Upper lobe of left lung (tissue), 6 donors: ENCODE results near the gene FAM8A1. TPM values are rescaled to one million over a fixed set of nuclear protein-coding genes. Genes with fewer than 3 reads are reported as not detected.

Experiments used
- ATAC-seq, 2 donors: fragments of 200-7000 bp; cut with Tn5 transposase; one replicate each; pipeline ENCODE4 v1.9.1; 2022; ENCODE audit warnings: mild to moderate bottlenecking in 2 of 2, moderate library complexity in 2 of 2; ENCODE audit not compliant: low FRiP score in 2 of 2
- DNase-seq, 2 donors: peaks; one replicate each; pipeline ENCODE4 v3.0.0-alpha.2; 2019 to 2020
- H3K27ac ChIP-seq, 4 donors: fragments of 200-600 bp; sonication (generic); one replicate each; pipeline ENCODE4 v1.5.1; 2016 to 2019
- H3K27me3 ChIP-seq, 4 donors: fragments of 200-600 bp; sonication (generic); one replicate each; pipeline ENCODE4 v1.5.1; 2017 to 2019
- H3K36me3 ChIP-seq, 4 donors: fragments of 200-600 bp; sonication (generic); one replicate each; pipeline ENCODE4 v1.5.1; 2016 to 2019
- H3K4me1 ChIP-seq, 4 donors: fragments of 200-600 bp; sonication (generic); one replicate each; pipeline ENCODE4 v1.5.1; 2018 to 2019
- H3K4me3 ChIP-seq, 4 donors: fragments of 200-600 bp; sonication (generic); one replicate each; pipeline ENCODE4 v1.5.1; 2017 to 2019; ENCODE audit warnings: mild to moderate bottlenecking in 2 of 4, moderate library complexity in 1 of 4
- H3K9me3 ChIP-seq, 4 donors: fragments of 200-600 bp; sonication (generic); one replicate each; pipeline ENCODE4 v1.5.1; 2018 to 2019
- CTCF ChIP-seq, 6 experiments: fragments of 450-650 bp in 4 of 6; fragments of 200-600 bp in 2 of 6; sonication (generic) in 2 of 6; IDR thresholded peaks; one replicate each; pipeline ENCODE4 v1.5.1; 2016 to 2019; ENCODE audit warnings: antibody characterized with exemption in 6 of 6
- EP300 ChIP-seq, 4 donors: sonication (generic); formaldehyde crosslinking; IDR thresholded peaks; one replicate each; pipeline ENCODE4 v1.5.1; 2017; ENCODE audit warnings: antibody characterized with exemption in 4 of 4, control low read depth in 2 of 4
- POLR2A ChIP-seq, 4 donors: fragments of 450-650 bp; IDR thresholded peaks; one replicate each; pipeline ENCODE4 v1.5.1; 2016 to 2017; ENCODE audit warnings: antibody characterized with exemption in 4 of 4, mild to moderate bottlenecking in 2 of 4
- POLR2AphosphoS5 ChIP-seq, 2 donors: sonication (generic); formaldehyde crosslinking; IDR thresholded peaks; one replicate each; pipeline ENCODE4 v1.5.1; 2017; ENCODE audit warnings: antibody characterized with exemption in 2 of 2
- WGBS, 2 donors: methylation state at CpG; one replicate each; pipeline ENCODE4 v1.1.5; 2017 to 2018; 5-methylcytosine and 5-hydroxymethylcytosine counted together
- total RNA-seq, 6 donors: library from RNA; depleted of rRNA in 4 of 6; stranded (reverse); fragments of >200 nt in 4 of 6; gene quantifications; one replicate each; pipeline versions ENCODE4 v1.1.0 to v1.2.1, GENCODE V29; 2016 to 2021
- donor health status: DM: no; HTN: no; CAD: no; lungs with moderate emphysema.
- donor health status: DM: no; HTN: yes; CAD: no; lungs with severe emphysema.

FAM8A1 gene
- total RNA-seq, 6 donors from 2014 or later = 10.5 to 46.1 (median 24.7) TPM

DNA sequence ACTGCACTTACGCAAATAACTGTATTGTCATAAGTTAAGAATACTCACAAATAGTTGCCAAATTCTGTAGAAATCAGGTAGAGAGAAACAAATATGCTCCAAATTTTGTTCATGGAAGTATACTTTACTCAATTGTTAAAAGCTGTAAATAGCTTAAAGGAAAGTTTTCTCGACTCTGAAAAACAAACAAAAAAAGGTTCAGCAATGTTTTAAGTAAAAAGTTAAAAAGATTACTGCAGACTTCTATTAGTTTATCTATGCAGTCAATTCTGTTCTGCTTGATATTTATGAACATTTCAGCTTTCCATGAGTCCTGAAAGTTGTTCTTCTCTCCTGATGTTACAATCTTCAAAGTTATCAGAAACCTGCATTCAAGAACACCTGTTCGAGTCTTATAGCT lies 37.5 kb upstream of the FAM8A1 start:
- Histone ChIP-seq H3K9me3 (peaks cover 0 to 9% (median 0%) of the 10 kb centered on the region in 4 donors), H3K36me3 (no peaks in the 10 kb centered on the region), H3K4me1 (no peaks in the 10 kb centered on the region), H3K27ac (no peak overlapping the region), H3K4me3 (no peak overlapping the region), H3K27me3 (no peaks in the 10 kb centered on the region)
- ATAC-seq = no peak
- TF ChIP-seq EP300 (IDR thresholded peaks at IDR 0.05) (no peak), CTCF (IDR thresholded peaks at IDR 0.05) (no peak), POLR2A (IDR thresholded peaks at IDR 0.05) (no peak), POLR2AphosphoS5 (IDR thresholded peaks at IDR 0.05) (no peak)
- WGBS, 2 donors = 88 to 89% methylated on average over 3 of the region's 3 CpGs
- DNase-seq = no peak

- WGBS, 2 donors = 92 to 100% methylated on average over 3 of the region's 3 CpGs
- no peaks in the 10 kb centered on the region for H3K4me1 ChIP-seq
- H3K4me3 ChIP-seq = no peak overlapping the region
- DNase-seq = no peak
- peaks cover 0 to 9% (median 0%) of the 10 kb centered on the region in 4 donors for H3K9me3 ChIP-seq
- H3K36me3 ChIP-seq = no peaks in the 10 kb centered on the region
- H3K27me3 ChIP-seq = no peaks in the 10 kb centered on the region
- ATAC-seq = no peak
- H3K27ac ChIP-seq = no peak overlapping the region
- no peak for TF ChIP-seq POLR2AphosphoS5 (IDR thresholded peaks at IDR 0.05)
- no peak for TF ChIP-seq CTCF (IDR thresholded peaks at IDR 0.05)
- no peak for TF ChIP-seq POLR2A (IDR thresholded peaks at IDR 0.05)
- no peak for TF ChIP-seq EP300 (IDR thresholded peaks at IDR 0.05)
These were observed 34.7 kb upstream of the FAM8A1 start for GRCh38 chr6:17565399-17565798.

GRCh38 chr6:17574866-17575560 lies 25.1 kb upstream of the FAM8A1 start:
- 87 to 91% methylated on average over 8 of the region's 8 CpGs for WGBS, 2 donors
- Histone ChIP-seq H3K27me3 (no peaks in the 10 kb centered on the region), H3K36me3 (no peaks in the 10 kb centered on the region), H3K4me3 (no peak overlapping the region), H3K9me3 (peaks cover 0 to 11% (median 8%) of the 10 kb centered on the region in 4 donors), H3K4me1 (no peaks in the 10 kb centered on the region), H3K27ac (no peak overlapping the region)
- ATAC-seq = no peak
- no peak for DNase-seq
- TF ChIP-seq EP300 (IDR thresholded peaks at IDR 0.05) (no peak), CTCF (IDR thresholded peaks at IDR 0.05) (no peak), POLR2AphosphoS5 (IDR thresholded peaks at IDR 0.05) (no peak), POLR2A (IDR thresholded peaks at IDR 0.05) (no peak)

DNA sequence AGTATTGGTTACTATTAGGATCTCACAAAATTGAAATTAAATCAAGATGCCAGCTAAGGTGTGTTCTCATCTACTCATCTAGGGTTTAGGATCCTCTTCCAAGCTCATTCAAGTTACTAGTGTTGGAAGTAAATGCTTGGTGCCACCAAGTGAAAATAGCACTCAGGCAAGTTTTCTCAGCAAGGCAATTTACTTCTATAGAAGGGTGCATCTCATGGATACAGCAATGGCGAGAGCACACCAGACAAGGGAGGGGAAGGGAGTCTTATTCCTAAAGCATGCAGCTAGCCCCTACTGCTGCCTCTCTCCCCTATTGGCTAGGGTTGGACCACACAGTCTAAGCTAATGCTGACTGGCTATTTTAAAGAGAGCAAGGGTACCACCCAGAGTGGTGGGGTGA lies 23.0 kb upstream of the FAM8A1 start:
- H3K27ac ChIP-seq = no peak overlapping the region
- 93 to 100% methylated on average over 1 of the region's 1 CpG for WGBS, 2 donors
- no peak overlapping the region for H3K4me3 ChIP-seq
- TF ChIP-seq EP300 (IDR thresholded peaks at IDR 0.05) = no peak
- no peak for TF ChIP-seq CTCF (IDR thresholded peaks at IDR 0.05)
- no peak for TF ChIP-seq POLR2AphosphoS5 (IDR thresholded peaks at IDR 0.05)
- no peak for TF ChIP-seq POLR2A (IDR thresholded peaks at IDR 0.05)
- ATAC-seq (no peak), DNase-seq (no peak)
- H3K9me3 ChIP-seq = peaks cover 0 to 11% (median 8%) of the 10 kb centered on the region in 4 donors
- H3K4me1 ChIP-seq = peaks cover 0 to 10% (median 4%) of the 10 kb centered on the region in 4 donors
- H3K27me3 ChIP-seq = no peaks in the 10 kb centered on the region
- no peaks in the 10 kb centered on the region for H3K36me3 ChIP-seq
